ENCODE data around the gene ERP29.
"Not testable (repeated sequence)": the region's sequence is repeated elsewhere in the genome, so short reads cannot be mapped to it uniquely, and the experiment has no call there.

ERP29 gene

DNA sequence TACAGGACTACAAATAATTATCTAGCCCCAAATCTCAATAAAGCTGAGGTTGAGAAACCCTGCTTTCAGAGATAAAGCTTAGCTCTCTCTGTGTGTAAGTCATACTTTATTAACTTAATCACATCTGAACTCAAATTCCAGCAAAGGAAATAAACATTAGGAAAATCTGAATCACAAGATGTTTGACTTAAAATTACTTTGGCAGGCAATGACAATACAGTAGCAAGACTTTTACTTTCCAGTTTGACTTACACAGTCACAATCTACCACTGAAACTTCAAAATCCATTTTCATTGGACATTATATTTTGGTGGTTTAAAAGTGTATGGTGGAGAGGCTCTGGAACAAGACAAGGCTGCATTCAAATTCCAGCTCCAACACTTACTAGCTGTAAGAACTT, 11.7 kb upstream of the ERP29 start:
- DNase-seq: no peak

DNA sequence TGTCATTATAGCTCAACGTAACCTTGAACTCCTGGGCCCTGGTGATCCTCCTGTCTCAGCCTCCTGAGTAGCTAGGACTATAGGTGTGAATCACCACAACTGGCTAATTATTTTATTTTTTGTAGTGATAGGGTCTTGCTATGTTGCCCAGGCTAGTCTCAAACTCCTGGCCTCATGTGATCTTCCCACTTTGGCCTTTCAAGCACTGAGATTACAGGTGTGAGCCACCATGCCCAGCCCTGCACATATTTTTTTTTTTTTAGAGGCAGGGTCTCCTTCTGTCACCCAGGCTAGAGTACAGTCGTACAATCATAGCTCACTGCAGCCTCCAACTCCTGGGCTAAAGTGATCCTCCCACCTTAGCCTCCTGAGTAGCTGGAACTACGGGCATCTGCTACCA, 9.2 kb upstream of the ERP29 start:
- DNase-seq: no peak

DNA sequence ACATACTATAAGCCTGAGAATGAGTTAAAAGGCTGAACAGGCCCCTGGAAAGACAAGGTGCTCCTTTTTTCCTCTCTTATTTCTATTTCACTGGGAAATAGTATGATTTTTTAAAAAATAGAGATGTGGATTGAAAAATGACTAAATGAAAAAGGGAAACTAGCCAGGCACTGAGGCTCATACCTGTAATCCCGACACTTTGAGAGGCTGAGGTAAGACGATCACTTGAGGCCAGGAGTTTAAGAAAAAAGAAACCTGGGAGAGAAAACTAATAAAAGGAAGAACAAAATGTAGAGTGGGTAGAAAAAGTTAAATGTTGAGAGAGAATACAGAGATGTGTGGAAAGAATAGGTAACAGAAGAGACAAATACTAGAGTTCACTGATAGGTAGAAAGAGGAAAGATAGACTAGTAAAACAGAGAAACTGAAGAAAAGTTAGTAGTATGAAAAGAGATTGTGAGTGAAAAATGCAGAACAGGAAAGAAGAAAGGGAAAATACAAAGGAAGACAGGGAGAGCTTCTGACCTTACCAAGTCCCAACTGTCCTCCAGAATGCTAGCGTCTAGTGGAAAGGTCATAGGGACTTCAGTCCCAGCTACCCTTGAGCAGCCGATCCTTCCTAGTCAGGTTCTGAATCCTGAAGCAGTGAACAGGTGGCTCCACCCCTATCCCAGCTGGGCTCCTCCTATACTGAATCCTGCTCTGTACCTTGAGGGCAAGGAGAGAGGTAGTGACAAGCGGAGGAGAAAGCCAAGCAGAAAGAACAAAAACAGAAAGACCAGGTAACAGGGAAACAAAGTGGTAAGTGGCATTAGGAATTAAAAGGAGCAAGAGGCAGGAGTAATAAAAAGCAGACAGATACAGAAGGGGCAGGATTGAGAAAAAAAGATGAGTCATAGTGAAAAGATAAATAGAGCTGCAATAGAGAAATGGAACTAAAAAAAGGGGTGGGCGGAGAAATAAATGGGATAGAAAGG, 7.5 kb upstream of the ERP29 start:
- no peak for DNase-seq

DNA sequence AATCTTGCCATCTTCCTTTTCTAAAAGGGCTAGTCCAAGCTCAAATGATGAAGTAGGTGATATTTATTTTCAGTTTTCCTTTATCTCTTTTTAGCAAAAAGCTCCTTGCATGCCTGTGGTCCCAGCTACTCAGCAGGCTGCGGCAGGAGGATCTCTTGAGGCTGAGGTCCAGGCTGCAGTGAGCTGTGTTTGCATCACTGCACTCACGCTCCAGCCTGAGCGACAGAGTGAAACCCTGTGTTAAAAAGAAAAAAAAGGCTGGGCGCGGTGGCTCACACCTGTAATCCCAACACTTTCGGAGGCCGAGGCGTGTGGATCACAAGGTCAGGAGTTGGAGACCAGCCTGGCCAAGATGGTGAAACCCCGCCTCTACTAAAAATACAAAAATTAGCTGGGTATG, 5.3 kb upstream of the ERP29 start:
- no peak for DNase-seq

DNA sequence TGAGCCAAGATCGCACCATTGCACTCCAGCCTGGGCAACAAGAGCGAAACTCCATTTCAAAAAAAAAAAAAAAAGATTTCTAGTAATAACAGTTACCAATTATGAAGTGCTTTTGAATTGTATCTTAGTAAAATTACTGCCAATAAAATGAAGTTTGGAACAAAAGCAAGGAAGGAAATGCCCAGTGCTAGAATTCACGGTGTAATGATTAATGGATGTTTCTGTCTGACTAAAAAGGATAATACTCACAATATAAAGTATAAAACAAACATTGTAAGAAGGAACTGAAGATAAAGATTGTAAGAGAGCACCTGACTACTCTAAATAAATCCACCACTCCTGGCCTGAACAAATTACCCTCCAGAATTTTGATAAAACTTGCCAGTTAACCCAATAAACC, 4.3 kb upstream of the ERP29 start:
- DNase-seq: no peak

DNA sequence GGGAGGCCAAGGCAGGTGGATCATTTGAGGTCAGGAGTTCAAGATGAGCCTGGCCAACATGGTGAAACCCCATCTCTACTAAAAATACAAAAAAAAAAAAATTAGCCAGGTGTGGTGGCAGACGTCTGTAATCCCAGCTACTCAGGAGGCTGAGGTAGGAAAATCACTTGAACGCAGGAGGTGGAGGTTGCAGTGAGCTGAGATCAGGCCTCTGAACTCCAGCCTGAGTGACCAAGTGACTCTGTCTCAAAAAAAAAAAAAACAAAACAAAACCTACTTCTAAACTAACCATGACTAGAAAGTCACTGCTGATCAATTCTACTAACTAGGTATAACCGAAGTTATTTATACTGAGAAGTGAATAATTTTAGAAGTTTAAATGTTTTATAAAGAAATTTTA, 3.6 kb upstream of the ERP29 start:
- not testable (repeated sequence) for DNase-seq

DNA sequence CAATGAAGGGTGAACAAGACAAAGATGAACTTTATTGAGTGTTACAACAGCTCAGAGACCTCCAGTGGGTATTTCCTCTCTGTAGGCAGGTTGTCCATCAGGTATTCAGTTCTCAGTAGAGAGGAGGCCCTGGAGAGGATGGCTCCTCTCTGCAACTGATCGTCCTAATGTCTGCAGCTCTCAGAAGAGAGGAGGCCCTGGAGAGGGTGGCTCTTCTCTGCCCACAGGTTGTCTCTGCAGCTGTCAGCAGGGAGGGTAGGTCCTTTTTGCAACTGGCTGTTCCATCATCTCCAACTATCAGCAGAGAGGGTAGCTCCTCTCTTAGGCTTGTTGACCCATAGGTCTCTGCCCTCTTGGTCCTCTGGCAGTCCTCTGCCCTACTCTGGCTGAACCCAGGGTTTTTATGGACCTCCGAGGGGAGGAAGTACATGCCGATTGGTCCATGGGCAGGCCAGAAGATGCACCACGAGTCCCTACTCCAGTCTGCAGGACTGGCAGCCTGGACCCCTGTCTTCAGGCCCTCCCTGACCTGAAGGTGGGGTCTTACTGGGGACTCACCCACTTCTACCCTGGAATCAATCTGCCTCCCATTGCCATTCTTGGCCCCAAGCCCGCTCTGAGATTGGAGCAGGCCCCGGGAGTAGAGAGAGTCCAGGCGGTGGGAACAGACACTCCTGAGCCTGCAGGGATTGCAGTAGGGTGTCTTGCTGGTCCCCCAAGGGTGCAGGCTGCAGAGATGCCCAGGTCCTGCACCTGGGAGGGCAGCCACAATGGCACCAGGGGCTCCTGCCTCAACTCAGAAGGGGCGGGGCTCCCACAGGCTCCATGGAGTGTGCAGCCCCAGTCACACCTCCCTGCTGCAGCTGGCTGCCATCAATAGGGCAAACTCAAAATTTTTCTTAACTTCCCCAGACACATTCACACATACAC, 2.5 kb upstream of the ERP29 start:
- no peak for DNase-seq

DNA sequence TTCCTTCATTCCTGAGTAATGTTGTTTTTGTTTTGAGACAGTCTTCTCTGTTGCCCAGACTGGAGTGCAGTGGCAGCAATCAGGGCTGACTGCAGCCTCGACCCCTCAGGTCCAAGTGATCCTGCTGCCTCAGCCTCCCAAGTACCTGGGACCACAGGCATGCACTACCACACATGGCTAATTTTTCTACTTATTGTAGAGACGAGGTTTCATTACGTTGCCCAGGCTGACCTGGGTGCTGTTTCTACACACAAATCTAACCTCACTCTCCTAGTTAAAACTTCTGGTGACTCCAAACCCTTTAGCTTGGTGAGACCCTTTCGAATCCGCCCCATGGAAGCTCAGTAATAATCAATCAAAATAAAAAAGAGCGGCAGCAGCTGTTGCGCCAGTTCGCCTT, 1.5 kb upstream of the ERP29 start:
- no peak for DNase-seq

DNA sequence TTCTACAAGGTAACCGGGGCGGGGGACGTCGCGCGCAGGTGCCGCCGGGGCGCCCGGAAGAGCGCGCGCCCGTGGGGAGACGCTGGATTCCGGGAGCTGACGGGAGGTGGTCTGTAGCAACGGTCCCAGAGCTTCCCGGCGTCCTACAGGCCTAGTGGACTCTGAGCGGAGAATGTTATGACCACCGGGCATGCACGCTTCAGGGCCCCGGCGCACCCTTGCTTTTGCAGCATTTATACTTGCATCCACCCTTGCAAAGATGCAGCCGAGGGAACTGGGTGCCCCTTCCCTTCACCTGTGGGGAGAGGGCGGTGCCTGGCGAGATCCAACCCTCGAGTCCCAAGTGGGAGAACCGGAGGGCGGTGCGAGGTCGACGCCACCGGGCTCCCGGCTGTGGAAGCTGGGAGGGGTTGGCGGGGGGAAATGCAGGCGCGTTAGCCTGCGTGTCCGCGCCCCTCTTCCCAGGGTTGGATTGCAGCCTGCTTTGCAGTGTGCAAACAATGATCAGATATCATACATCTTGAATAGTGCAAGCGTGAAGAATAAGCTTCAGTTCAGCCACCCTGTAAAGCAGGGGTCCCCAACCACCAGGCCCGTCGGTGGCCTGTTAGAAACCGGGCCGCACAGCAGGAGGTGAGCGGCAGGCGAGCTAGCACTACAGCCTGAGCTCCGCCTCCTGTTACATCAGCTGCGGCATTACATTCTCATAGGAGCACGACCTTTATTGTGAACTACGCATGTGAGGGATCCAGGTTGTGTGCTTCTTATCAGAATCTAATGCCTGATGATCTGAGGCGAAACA, 576 bp downstream of the ERP29 start:
- peak in 48 of 58 donors; percentile 3 to 77 (median 52) for DNase-seq

DNA sequence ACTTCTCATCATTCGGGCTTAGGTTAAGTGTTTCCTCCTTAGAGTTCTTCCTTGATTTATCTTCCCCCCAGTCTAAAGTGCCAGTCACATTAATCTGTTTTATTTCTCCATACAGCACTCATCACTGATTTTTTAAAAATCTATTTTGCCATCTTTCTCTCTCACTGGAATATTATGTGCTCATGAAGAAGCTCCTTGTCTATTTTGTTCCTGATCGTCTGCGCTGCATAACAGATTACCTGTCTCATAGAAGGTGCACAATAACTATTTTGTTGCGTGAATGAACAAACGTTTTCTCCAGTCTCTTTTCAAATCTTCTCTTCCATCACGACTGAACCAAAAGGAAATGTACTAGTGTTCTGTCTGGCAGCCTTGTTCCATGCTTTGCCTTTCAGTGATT, 2.7 kb downstream of the ERP29 start:
- no peak for DNase-seq

DNA sequence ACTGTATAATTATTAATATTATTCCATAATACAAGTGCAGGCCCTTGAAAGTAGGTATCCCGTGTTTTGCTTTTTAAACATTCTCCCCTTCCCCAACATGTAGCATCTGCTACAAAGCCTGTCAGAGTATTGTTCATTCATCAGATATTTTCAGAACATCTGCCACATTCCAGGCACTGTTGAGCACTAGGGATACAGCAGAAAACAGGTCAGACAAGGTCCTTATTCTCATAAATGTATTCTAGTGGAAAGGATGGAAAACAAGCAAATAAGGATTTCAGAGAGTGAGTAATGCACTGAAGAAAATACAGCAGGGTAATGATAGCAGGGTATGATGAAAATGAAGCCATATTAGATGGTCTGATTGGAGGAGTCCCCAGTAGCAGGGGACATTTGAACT, 3.8 kb downstream of the ERP29 start:
- DNase-seq: no peak

DNA sequence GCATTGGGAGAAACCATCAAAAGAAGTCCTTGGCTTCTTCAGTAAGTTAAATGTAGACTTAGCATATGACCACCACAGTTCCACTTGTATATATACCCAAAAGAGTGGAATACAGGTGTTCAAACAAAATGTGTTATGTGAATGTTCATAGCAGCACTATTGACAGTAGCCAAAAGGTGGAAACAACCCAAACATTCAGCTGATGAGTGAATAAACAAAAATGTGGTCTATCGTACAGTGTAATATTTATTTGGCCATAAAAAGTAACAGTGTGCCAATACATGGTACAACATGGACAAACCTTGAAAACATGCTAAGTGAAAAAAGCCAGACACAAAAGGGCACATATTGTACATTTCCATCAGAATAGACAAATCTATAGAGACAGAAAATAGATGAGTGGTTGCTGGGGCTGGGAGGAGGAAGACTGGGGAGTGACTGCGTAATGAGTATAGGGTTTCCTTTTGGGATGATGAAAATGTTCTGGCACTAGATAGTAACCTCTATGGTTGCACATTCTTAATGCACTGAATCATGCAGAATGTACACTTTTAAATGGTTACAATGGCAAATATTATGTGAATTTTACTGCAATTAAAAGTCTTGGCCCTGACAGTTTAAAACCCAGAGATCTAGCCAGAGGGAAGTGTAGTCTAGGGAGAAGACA, 5.5 kb downstream of the ERP29 start:
- no peak for DNase-seq

DNA sequence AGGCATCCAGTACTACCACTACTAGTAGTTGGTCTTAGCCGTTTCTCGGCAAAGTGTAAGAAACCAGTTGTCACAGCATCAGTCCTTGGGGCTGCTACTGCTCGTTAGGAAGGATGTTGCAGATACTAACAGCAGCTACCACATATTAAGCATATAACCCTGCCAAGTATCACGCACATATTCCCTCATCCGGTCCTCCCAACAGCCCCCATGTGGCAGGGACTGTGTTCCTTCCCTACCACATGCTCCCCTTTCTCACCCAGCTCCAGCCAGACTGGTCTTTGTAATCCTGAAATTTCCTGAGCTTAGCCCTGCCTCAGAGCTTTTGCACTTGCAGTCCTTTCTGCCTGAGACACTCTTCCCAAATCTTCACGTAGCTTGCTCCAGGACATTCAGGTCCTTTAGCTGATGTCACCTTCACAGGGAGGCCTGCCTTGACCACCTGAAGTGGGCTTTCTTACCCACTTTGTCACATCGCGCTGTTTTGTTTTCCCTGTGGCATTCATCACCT, 7.8 kb downstream of the ERP29 start:
- DNase-seq: no peak

DNA sequence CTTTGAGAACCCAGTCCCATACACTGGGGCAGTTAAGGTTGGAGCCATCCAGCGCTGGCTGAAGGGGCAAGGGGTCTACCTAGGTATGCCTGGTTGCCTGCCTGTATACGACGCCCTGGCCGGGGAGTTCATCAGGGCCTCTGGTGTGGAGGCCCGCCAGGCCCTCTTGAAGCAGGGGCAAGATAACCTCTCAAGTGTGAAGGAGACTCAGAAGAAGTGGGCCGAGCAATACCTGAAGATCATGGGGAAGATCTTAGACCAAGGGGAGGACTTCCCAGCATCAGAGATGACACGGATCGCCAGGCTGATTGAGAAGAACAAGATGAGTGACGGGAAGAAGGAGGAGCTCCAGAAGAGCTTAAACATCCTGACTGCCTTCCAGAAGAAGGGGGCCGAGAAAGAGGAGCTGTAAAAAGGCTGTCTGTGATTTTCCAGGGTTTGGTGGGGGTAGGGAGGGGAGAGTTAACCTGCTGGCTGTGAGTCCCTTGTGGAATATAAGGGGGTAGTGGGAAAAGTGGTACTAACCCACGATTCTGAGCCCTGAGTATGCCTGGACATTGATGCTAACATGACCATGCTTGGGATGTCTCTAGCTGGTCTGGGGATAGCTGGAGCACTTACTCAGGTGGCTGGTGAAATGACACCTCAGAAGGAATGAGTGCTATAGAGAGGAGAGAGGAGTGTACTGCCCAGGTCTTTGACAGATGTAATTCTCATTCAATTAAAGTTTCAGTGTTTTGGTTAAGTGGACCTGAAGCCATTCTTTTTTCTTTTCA, 9.2 kb downstream of the ERP29 start:
- DNase-seq: no peak

DNA sequence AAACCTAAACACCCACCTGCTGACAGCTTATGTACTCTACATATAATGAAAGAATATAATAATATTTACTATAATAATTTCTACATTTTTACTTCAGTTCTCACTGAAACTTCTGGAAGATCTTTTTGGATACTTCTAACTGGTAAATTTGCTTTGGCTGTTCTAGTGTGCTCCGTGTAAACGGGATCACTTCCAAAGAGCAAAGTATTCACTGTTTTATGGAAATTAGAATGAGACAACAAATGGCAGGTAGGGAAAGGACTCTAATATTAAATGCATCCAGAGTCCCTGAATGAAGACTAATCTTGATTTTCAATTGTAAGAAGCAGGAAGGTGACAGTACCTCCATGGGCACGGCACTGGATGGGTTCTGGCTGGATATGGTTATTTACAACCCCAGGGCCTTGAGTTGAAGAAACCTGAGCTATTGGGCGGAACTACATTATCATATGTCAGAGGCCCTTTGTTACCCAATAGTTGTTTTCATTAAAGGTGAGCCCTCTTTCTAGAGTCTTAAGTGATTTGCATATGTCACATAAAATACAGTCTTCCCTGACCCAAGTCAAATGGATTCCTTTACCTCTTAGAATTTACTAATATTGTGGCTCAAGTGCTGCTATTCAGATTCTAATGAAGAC, 10.7 kb downstream of the ERP29 start:
- DNase-seq: no peak

DNA sequence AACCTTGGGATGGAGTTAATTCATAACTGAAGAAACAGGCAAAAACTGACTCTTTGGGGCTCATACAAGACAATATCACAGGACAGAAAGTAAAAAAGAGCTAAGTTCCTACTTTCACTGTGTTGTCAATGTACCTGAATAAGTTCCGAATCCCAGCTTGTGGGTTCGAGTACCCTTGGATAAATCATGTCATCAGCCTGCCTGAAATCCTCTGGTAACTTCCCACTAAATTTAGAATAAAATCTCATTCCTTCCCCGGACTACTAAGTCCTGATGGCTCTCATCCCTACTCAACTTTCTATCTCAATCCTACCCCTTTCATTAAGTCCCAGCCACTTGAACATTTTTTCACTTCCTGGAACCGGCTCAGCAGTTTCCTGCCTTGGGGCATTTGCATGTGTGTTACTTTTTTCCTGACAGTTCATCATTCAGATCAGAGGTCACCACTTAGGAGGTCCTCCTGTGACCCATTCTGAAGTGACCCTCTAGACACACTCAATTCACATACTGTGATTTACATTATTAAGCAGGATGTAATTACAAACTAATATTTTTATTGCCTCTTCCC, 12.7 kb downstream of the ERP29 start:
- DNase-seq: no peak

DNA sequence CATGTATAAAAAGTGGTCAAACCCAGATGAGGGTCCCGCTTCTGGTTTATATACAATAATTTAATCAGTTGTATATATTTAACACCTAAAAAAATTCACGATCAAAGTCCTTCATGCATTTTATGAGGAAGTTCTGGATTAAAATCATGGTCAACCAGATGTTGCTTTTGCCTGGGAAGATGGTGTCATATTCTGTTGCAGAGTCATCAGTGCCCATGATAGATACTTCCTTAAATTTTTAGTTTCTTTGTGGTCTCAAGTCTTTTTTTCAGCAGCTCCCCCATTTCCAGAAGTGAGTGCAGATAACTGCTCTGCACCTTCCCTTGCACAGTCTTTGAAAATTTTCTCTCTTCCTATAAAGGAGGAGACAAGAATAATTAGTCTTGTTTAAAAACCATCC, 16.1 kb downstream of the ERP29 start:
- DNase-seq: no peak

DNA sequence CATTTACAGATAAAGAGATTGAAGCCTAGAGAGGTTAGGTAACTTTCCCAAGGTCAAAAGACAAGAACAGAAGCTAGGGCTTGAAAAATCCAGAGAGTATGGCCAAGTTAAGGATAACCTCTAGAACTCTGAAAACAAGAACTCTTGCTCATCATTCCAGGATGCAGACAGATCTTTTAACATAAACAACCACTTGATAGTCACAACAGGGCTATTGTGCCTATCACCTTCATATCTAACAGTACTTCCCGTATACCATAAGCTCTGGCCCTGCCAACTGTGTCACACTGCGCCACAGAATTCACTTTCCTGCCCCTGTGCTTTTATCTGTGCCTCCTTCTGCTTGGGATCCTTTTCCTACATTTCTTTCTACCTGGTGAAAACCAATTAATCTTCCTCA, 18.2 kb downstream of the ERP29 start:
- DNase-seq: no peak

DNA sequence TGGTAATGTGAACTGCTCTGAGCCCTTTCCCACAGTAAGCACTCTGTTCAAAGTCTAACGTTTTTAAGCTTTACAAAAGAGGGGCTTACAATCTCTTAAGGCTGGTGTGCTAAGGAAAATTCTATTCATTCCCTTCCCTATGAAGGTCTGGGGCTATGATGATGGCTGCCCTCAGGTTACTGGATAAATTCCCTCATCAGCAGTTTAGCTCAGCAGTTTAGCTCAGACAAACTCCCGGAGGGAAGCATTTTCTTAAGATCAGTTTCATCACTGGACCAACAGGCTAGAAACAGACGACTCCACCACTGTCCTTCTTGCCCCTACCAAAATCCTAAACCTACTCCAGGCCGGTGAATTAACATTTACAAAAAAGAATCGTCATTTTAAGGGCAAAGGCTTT, 19.1 kb downstream of the ERP29 start:
- no peak for DNase-seq

Data from anterior cingulate cortex (tissue), 58 donors.